Kidney (tissue), 14 donors: Measurements from ENCODE around the gene CSAD. TPM values are rescaled to one million over a fixed set of nuclear protein-coding genes. Genes with fewer than 3 reads are reported as not detected.

Experiments
- DNase-seq, 5 donors: peaks; one replicate each; pipeline ENCODE4 v3.0.0-alpha.2; 2013 to 2020
- FAIRE-seq: peaks from 2 replicates; lab custom pipeline; 2012; peaks lifted over from hg19 to GRCh38; lab: Jason Lieb, UNC
- H3K27ac ChIP-seq, 2 donors: one replicate each; pipeline ENCODE4 v1.7.0; 2013; ENCODE audit warnings: low read depth in 2 of 2, low read length in 2 of 2, inconsistent platforms in 1 of 2
- H3K27me3 ChIP-seq: one replicate; pipeline ENCODE4 v1.7.1; 2013; ENCODE audit warnings: low read length, inconsistent platforms; ENCODE audit not compliant: control insufficient read depth, insufficient read depth
- H3K36me3 ChIP-seq, 3 donors: one replicate each; pipeline versions ENCODE4 v1.7.0 to v1.7.1; 2013; ENCODE audit warnings: low read length in 3 of 3, control low read depth in 1 of 3, inconsistent platforms in 1 of 3; ENCODE audit not compliant: insufficient read depth in 3 of 3, control insufficient read depth in 2 of 3
- H3K4me1 ChIP-seq, 3 donors: one replicate each; pipeline versions ENCODE4 v1.7.0 to v1.7.1; 2013; ENCODE audit warnings: low read length in 3 of 3, inconsistent platforms in 1 of 3, low read depth in 1 of 3; ENCODE audit not compliant: control insufficient read depth in 2 of 3, insufficient read depth in 2 of 3
- H3K4me3 ChIP-seq, 3 donors: one replicate each; pipeline versions ENCODE4 v1.7.0 to v1.8.1; 2013; ENCODE audit warnings: low read length in 3 of 3, control low read depth in 1 of 3, inconsistent platforms in 1 of 3
- H3K9ac ChIP-seq, 3 donors: one replicate each; pipeline versions ENCODE4 v1.7.0 to v1.7.1; 2013; ENCODE audit warnings: low read length in 3 of 3, control low read depth in 1 of 3, inconsistent platforms in 1 of 3
- H3K9me3 ChIP-seq, 3 donors: one replicate each; pipeline versions ENCODE4 v1.7.0 to v1.7.1; 2013; ENCODE audit warnings: low read length in 3 of 3, control low read depth in 1 of 3, inconsistent platforms in 1 of 3; ENCODE audit not compliant: control insufficient read depth in 2 of 3, insufficient read depth in 1 of 3
- CTCF ChIP-seq: IDR thresholded peaks from 3 replicates; pipeline ENCODE4 v1.5.1; 2012; ENCODE audit warnings: mild to moderate bottlenecking, moderate library complexity, borderline replicate concordance; ENCODE audit not compliant: insufficient read depth; ENCODE audit errors: extremely low read depth
- intact Hi-C: fragments of 100-400 bp; cut with DNase I; formaldehyde crosslinking; loops from one replicate; pipeline ENCODE4 v1.11.1; 2022
- polyA plus RNA-seq: library from polyadenylated mRNA; stranded (reverse); fragments of 350-450 nt; fragmentation: Illumina TruSeq; extraction: RNeasy Lipid Tissue Mini Kit (QIAGEN cat#74804); gene quantifications from one replicate; pipeline ENCODE4 v1.2.3, GENCODE V29; 2014; ENCODE audit warnings: low read depth, low replicate concordance; ENCODE audit not compliant: insufficient read depth
- total RNA-seq: library from RNA; stranded (reverse); fragmentation: NEBNext Ultra II Directional; extraction: Animal tissue kit (Norgen Biotek cat#: 25700); gene quantifications from one replicate; pipeline ENCODE4 v1.2.1, GENCODE V29; 2021
- donor health status: control.
- donor health status: control.
- donor health status: control.
- donor health status: control.
- donor health status: control.
- donor health status: DM: yes; HTN: yes; CAD: no.
- donor health status: Normal renal cell carcinoma (clear cell type).

The CSAD gene
- total and polyA plus RNA-seq, 2 donors from 2014 or later, result 24.0 to 39.1 TPM

DNA sequence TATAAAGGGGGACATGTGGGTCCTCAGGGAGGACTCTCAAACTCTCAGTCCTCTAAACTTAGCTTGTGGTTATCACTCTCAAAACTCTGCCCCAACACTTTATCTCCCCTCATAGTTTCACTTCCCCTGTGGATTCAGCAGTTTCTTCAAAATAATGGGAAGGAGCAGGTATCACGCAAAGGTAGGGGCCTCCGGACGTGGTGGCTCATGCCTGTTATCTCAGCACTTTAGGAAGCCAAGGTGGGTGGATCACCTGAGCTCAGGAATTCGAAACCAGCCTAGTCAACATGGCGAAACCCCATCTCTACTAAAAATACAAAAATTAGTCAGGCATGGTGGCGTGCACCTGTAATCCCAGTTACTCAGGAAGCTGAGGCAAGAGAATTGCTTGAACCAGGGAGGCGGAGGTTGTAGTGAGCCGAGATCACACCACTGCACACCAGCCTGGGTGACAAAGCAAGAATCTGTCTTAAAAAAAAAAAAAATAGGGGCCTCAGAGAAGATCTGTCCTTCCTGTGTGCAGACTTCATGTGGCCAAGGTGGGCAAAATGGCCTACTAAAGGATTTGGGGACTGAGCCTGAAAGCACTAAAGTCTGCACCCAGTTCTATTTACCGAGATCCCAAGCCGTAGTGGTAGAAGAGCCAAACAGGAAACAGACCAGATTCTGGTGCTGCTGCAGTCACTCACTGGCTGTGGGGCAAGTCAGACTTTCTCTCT is 19.9 kb upstream of the CSAD start:
- TF ChIP-seq CTCF, result no peak
- Histone ChIP-seq H3K27me3 (no peaks in the 10 kb centered on the region), H3K9ac (no peak overlapping the region), H3K4me1 (peaks cover 0 to 14% (median 11%) of the 10 kb centered on the region in 3 donors), H3K4me3 (no peak overlapping the region), H3K36me3 (no peaks in the 10 kb centered on the region), H3K27ac (no peak overlapping the region), H3K9me3 (no peaks in the 10 kb centered on the region)
- FAIRE-seq (no peak), DNase-seq (no peak)
- intact Hi-C loops, result no loop called here

GRCh38 chr12:53200107-53200457 is 19.4 kb upstream of the CSAD start:
- no peaks in the 10 kb centered on the region for H3K36me3 ChIP-seq
- FAIRE-seq (no peak), DNase-seq (no peak)
- H3K4me1 ChIP-seq, result peaks cover 0 to 14% (median 11%) of the 10 kb centered on the region in 3 donors
- H3K27me3 ChIP-seq, result no peaks in the 10 kb centered on the region
- no peak overlapping the region for H3K4me3 ChIP-seq
- H3K9me3 ChIP-seq, result no peaks in the 10 kb centered on the region
- intact Hi-C loops, result no loop called here
- TF ChIP-seq CTCF, result no peak
- no peak overlapping the region for H3K27ac ChIP-seq
- H3K9ac ChIP-seq, result no peak overlapping the region

DNA sequence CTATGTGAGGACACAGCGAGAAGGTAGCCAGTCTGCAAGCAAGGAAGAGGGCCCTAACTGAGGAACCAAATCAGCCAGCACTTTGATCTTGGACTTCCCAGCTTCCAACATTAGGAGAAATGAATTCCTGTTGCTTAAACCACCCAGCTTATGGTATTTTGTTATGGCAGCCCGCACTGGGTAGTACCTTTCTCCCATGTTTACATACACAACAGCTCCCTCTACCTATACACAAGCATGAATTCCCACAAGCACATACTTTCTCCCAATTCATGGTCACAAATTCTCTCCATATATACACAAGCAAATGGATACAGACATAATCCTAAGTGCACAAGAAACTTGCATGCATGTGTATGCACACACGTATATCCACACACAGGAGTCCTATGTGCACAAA is 19.0 kb upstream of the CSAD start:
- Histone ChIP-seq H3K4me3 (no peak overlapping the region), H3K9me3 (no peaks in the 10 kb centered on the region), H3K27ac (no peak overlapping the region), H3K27me3 (no peaks in the 10 kb centered on the region), H3K36me3 (no peaks in the 10 kb centered on the region), H3K9ac (no peak overlapping the region), H3K4me1 (peaks cover 0 to 14% (median 11%) of the 10 kb centered on the region in 3 donors)
- FAIRE-seq (no peak), DNase-seq (no peak)
- TF ChIP-seq CTCF, result no peak
- intact Hi-C loops, result loop anchor here (10.0 kb wide), 1 partner anchor 135 kb away; no protein-coding TSS in a partner anchor
